Motor neuron (in vitro differentiated cells): ENCODE data around the gene PRR15. TPM values are rescaled to one million over a fixed set of nuclear protein-coding genes. Genes with fewer than 3 reads are reported as not detected.

Experiments used
- ATAC-seq, 8 experiments: fragments of 200-7000 bp; cut with Tn5 transposase; replicated peaks in 6 of 8; 2 replicates each; pipeline ENCODE4 v1.8.0; 2021; ENCODE audit warnings: mild to moderate bottlenecking in 8 of 8, moderate library complexity in 8 of 8
- H3K27ac ChIP-seq, 2 donors: fragments of 250-450 bp; sonication (Bioruptor Pico); 2 replicates each; pipeline ENCODE4 v1.9.0; 2021; ENCODE audit warnings: antibody characterized with exemption in 2 of 2, mild to moderate bottlenecking in 2 of 2, moderate library complexity in 1 of 2
- H3K4me1 ChIP-seq, 2 donors: fragments of 250-450 bp; sonication (Bioruptor Pico); replicated peaks in 1 of 2; 2 replicates each; pipeline ENCODE4 v1.6.1; 2021; ENCODE audit warnings: antibody characterized with exemption in 2 of 2, mild to moderate bottlenecking in 2 of 2, moderate library complexity in 1 of 2
- H3K4me3 ChIP-seq, 5 donors: fragments of 250-450 bp; sonication (Bioruptor Pico); 2 replicates each; pipeline ENCODE4 v1.9.0; 2021; ENCODE audit warnings: antibody characterized with exemption in 5 of 5, mild to moderate bottlenecking in 5 of 5, moderate library complexity in 4 of 5
- WGBS, 10 experiments: fragments of 450-650 bp; shearing (Covaris generic); methylation state at CpG; one replicate each; pipeline ENCODE4 v1.0.0; 2022; 5-methylcytosine and 5-hydroxymethylcytosine counted together
- in situ Hi-C, 9 experiments: fragments of 400-800 bp; cut with MboI; loops; one replicate each; pipeline ENCODE4 v1.15.0; 2021; ENCODE audit warnings: low sequenced_read_pairs in 9 of 9, low pct_unique_long_range_greater_than_20kb in 2 of 9; ENCODE audit not compliant: unreplicated experiment in 9 of 9
- total RNA-seq, 8 experiments: library from RNA; unstranded; fragments of 300-600 nt; gene quantifications; 2 replicates each; pipeline versions ENCODE4 v1.2.3 to v1.2.4, GENCODE V29; 2022

PRR15 gene
- total RNA-seq, 8 experiments from 2014 or later, result 0.25 to 40.8 (median 0.94) TPM

DNA sequence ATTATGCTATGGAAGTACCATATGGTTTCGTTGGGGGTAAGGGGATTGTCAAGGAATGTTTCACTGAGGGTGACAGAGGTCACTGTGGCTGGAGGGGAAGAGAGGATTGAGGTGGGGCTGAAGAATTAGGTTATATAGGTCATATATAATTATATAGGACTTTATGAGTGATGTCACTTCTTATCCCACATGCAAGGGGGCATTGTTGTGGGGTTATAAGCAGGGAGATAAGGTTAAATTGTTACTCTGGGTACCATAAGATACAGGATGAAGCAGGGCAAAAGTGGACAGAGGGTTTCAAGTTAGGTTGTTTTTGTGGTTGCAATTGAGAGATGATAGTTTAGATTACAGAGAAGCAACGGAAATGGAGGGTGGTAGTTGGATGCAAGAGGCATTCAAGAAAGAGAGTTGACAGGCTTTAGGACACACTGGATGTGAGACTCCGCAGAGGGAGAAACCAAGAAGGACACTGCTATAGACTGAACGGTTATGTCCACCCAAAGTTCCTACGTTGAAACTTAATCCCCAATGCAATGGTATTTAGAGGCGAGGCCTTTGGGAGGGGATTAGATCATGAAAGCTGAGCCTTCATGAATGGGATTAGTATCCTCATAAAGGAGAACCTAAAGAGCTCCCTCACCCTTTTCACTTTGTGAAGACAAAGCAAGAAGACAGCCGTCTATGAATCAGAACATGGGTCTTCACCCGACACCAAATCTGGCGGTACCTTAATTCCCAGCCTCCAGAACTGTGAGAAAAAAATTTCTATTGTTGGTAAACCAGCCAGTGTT is 7.0 kb upstream of the PRR15 start:
- in situ Hi-C loops, result no loop called here
- no peak overlapping the region for H3K4me3 ChIP-seq
- no peak overlapping the region for H3K27ac ChIP-seq
- WGBS, 10 experiments, result 38 to 100% (median 71%) methylated on average over 1 to 8 of the region's 9 CpGs; no CpG with 5 or more reads in 2 of the 10 experiments
- no peak for ATAC-seq
- peaks cover 0 to 2% of the 10 kb centered on the region in 2 donors for H3K4me1 ChIP-seq

DNA sequence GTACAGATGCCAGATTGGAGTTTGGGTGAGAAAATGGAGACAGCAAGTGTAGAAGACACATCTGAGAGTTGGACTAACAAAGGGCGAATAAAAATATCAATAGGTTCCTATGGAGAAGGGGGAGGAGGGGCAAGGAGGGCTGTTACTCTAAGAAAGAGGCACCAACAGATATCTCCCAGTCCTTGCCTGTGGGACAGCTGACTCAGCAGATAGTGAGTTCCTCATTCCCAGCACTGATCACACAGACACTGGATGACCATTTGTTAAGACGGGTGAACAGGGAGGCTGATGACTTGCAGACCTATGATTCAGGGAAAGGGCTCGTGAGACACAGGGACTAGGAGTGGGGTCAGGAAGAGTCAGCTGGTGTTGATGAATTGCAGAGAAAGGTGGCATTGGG is 5.7 kb upstream of the PRR15 start:
- ATAC-seq, result peak in 7 of 8 experiments; percentile 30 to 87 (median 61)
- Histone ChIP-seq H3K27ac (no peak overlapping the region), H3K4me3 (no peak overlapping the region), H3K4me1 (peaks cover 0 to 2% of the 10 kb centered on the region in 2 donors)
- in situ Hi-C loops, result no loop called here
- 0 to 90% (median 33%) methylated on average over 1 to 2 of the region's 3 CpGs; no CpG with 5 or more reads in 3 of the 10 experiments for WGBS, 10 experiments

GRCh38 chr7:29561271-29561670 is 2.4 kb upstream of the PRR15 start:
- 67 to 100% (median 86%) methylated on average over 1 to 7 of the region's 7 CpGs for WGBS, 10 experiments
- ATAC-seq, result no peak
- in situ Hi-C loops, result no loop called here
- Histone ChIP-seq H3K27ac (no peak overlapping the region), H3K4me3 (no peak overlapping the region), H3K4me1 (peaks cover 0 to 13% of the 10 kb centered on the region in 2 donors)

GRCh38 chr7:29562307-29562706 is 1.3 kb upstream of the PRR15 start:
- no peak overlapping the region for H3K4me3 ChIP-seq
- in situ Hi-C loops, result no loop called here

DNA sequence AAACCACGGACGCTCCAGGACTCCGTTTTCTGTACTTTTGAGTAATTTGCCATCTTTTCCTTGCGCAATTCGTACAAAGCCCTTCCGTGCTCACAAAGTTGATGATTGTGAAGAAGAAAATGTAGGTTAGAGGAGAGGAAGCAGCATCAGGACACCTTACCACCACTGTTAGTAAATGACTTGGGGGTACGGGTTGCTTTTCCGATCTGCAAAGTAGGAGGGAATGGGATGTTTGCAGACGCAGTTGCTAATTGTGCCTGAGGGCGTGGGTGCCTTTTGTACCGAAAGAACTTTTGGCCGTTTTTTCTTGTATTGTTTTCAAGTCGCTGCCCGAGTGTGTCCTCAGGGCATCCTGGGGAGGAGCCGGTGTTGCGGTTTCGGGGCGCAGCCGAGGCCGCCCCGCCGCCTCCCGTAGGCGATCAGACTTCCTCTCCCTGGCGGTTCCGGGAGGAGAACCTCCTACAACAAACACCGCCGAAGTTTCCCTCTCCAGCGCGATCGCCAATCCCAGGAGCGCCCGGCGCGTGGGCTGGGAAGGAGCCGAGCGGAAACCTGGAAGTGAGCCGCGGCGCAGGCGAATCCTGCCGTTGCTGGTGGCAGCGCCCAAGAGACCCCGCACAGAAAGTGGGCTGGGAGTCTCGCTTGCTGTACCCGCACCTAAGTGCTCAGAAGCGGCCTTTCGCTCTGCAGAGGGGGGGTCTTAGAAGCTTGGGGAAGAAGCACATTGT is 1.0 kb downstream of the PRR15 start:
- WGBS, 10 experiments, result 0 to 3% (median 2%) methylated on average over 1 to 19 of the region's 48 CpGs; no CpG with 5 or more reads in 2 of the 10 experiments
- H3K4me1 ChIP-seq, result peaks cover 4 to 14% of the 10 kb centered on the region in 2 donors
- peak; percentile 39 to 64 (median 57) for ATAC-seq
- in situ Hi-C loops, result no loop called here
- H3K4me3 ChIP-seq, result peak overlapping the region; percentile 17 to 40 (median 34)
- H3K27ac ChIP-seq, result no peak overlapping the region

More at GRCh38 chr7:29562307-29562706, 1.3 kb upstream of the PRR15 start:
- 72 to 100% (median 98%) methylated on average over 1 to 6 of the region's 6 CpGs; no CpG with 5 or more reads in 2 of the 10 experiments for WGBS, 10 experiments
- ATAC-seq, result no peak
- Histone ChIP-seq H3K4me1 (peaks cover 0 to 16% of the 10 kb centered on the region in 2 donors), H3K27ac (no peak overlapping the region)

- peak in 3 of 8 experiments; percentile 0 to 1 (median 1) for ATAC-seq
- H3K27ac ChIP-seq, result no peak overlapping the region
- 0 to 50% (median 12%) methylated on average over 2 to 10 of the region's 10 CpGs; no CpG with 5 or more reads in 1 of the 10 experiments for WGBS, 10 experiments
- H3K4me1 ChIP-seq, result peaks cover 6 to 14% of the 10 kb centered on the region in 2 donors
- in situ Hi-C loops, result no loop called here
- H3K4me3 ChIP-seq, result peak overlapping the region in 4 of 5 donors; percentile 31 to 40 (median 37)
Observed at GRCh38 chr7:29565224-29565630, 1.6 kb downstream of the PRR15 start.

- 33 to 100% (median 58%) methylated on average over 1 to 4 of the region's 13 CpGs; no CpG with 5 or more reads in 2 of the 10 experiments for WGBS, 10 experiments
- peaks cover 6 to 14% of the 10 kb centered on the region in 2 donors for H3K4me1 ChIP-seq
- in situ Hi-C loops, result no loop called here
- H3K27ac ChIP-seq, result no peak overlapping the region
- no peak overlapping the region for H3K4me3 ChIP-seq
- ATAC-seq, result no peak
Observed at GRCh38 chr7:29565634-29565981, 2.0 kb downstream of the PRR15 start.

DNA sequence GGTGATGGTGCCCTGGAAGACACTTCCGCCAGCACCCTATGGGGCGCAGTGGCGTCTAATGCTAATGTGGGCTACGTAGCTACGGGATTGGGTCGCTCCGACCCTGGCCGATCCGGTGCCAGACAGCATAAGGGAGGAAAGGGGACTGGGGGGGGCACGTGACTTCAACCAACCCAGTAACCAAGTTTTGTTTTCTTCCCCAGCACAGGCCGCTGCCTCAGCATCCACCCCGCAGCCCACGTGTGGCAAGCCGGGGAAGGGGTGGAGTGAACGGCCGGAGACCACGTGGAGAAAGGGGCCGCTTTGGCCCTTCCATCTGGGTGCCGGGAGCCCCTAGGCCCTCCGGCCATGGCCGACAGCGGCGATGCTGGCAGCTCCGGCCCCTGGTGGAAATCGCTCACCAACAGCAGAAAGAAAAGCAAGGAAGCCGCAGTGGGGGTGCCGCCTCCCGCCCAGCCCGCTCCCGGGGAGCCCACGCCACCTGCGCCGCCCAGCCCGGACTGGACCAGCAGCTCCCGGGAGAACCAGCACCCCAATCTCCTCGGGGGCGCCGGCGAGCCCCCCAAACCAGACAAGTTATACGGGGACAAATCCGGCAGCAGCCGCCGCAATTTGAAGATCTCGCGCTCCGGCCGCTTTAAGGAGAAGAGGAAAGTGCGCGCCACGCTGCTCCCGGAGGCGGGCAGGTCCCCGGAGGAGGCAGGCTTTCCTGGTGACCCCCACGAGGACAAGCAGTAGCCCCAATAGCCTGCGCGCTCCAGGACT is 2.5 kb downstream of the PRR15 start:
- Histone ChIP-seq H3K4me3 (peak overlapping the region in 3 of 5 donors; percentile 17 to 33 (median 18)), H3K4me1 (peaks cover 6 to 14% of the 10 kb centered on the region in 2 donors), H3K27ac (no peak overlapping the region)
- 11 to 80% methylated on average over 2 to 18 of the region's 56 CpGs; no CpG with 5 or more reads in 8 of the 10 experiments for WGBS, 10 experiments
- ATAC-seq, result peak in 5 of 8 experiments; percentile 7 to 34 (median 14)
- in situ Hi-C loops, result no loop called here

DNA sequence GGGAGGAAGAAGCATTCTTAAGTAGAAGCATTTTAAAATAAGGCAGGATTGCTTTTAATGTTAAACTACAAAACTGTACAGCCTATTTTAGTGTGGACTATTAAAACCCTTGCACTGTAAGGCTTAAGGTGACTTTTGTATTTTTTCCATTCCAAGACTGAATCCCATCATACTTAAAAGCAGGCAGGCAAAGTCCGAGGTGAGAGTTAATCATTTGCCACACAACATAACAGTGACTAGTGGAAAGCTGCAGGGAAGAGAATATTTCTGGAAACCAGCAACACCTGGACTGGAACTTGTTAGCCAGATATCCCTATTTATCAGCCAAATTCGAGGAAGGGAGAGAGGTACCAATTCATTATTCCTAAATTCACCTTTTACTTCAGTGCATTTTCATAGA is 3.5 kb downstream of the PRR15 start:
- Histone ChIP-seq H3K27ac (no peak overlapping the region), H3K4me1 (peaks cover 6 to 14% of the 10 kb centered on the region in 2 donors), H3K4me3 (no peak overlapping the region)
- 11 to 85% (median 55%) methylated on average over 1 to 2 of the region's 2 CpGs; no CpG with 5 or more reads in 1 of the 10 experiments for WGBS, 10 experiments
- in situ Hi-C loops, result no loop called here
- no peak for ATAC-seq

DNA sequence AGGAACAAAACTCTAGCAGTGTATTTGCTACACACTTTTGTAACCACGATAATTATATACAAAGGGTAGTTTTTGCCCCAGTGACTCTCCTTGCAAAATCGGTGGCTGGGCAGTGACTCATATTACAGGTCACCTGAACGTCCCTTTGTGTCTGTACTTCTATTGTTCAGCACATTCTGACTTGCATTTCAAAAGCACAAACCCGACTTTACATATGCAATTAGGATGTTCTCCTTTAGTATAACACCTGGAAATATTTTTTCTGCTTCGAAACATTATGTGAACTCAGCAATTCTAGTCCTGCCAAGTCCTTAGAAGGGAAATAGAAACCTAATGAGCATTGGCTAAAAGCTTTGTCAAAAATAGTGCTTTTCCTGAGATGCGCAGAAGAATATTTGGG is 6.0 kb downstream of the PRR15 start:
- H3K4me3 ChIP-seq, result no peak overlapping the region
- H3K27ac ChIP-seq, result no peak overlapping the region
- peak in 2 of 8 experiments; percentile 38 to 48 for ATAC-seq
- in situ Hi-C loops, result no loop called here
- 19 to 77% (median 34%) methylated on average over 3 to 6 of the region's 6 CpGs for WGBS, 10 experiments
- H3K4me1 ChIP-seq, result peaks cover 6 to 8% of the 10 kb centered on the region in 2 donors

- no peak overlapping the region for H3K27ac ChIP-seq
- no peak overlapping the region for H3K4me3 ChIP-seq
- peaks cover 0 to 6% of the 10 kb centered on the region in 2 donors for H3K4me1 ChIP-seq
- in situ Hi-C loops, result no loop called here
- ATAC-seq, result no peak
- 40 to 100% (median 86%) methylated on average over 1 to 2 of the region's 2 CpGs; no CpG with 5 or more reads in 3 of the 10 experiments for WGBS, 10 experiments
Observed at GRCh38 chr7:29572558-29572957, 8.9 kb downstream of the PRR15 start.

- H3K4me1 ChIP-seq, result peaks cover 0 to 6% of the 10 kb centered on the region in 2 donors
- H3K4me3 ChIP-seq, result no peak overlapping the region
- ATAC-seq, result no peak
- 0 to 78% (median 71%) methylated on average over 1 to 3 of the region's 3 CpGs; no CpG with 5 or more reads in 1 of the 10 experiments for WGBS, 10 experiments
- no peak overlapping the region for H3K27ac ChIP-seq
- in situ Hi-C loops, result no loop called here
Observed at GRCh38 chr7:29573567-29573966, 9.9 kb downstream of the PRR15 start.
